GM12801 (cell line): ENCODE measurements around the gene CCM2.

ENCODE experiments used
- TF ChIP-seq, protein P1 (sequence below): IDR thresholded peaks from one replicate; pipeline ENCODE4 v1.5.1; 2011; ENCODE audit warnings: control low read depth; ENCODE audit not compliant: insufficient read length; ENCODE audit errors: extremely low read depth

The CCM2 gene

GRCh38 chr7:45037876-45038275, 37.9 kb downstream of the CCM2 start:
- TF ChIP-seq, protein P1, sequence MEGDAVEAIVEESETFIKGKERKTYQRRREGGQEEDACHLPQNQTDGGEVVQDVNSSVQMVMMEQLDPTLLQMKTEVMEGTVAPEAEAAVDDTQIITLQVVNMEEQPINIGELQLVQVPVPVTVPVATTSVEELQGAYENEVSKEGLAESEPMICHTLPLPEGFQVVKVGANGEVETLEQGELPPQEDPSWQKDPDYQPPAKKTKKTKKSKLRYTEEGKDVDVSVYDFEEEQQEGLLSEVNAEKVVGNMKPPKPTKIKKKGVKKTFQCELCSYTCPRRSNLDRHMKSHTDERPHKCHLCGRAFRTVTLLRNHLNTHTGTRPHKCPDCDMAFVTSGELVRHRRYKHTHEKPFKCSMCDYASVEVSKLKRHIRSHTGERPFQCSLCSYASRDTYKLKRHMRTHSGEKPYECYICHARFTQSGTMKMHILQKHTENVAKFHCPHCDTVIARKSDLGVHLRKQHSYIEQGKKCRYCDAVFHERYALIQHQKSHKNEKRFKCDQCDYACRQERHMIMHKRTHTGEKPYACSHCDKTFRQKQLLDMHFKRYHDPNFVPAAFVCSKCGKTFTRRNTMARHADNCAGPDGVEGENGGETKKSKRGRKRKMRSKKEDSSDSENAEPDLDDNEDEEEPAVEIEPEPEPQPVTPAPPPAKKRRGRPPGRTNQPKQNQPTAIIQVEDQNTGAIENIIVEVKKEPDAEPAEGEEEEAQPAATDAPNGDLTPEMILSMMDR: no peak

DNA sequence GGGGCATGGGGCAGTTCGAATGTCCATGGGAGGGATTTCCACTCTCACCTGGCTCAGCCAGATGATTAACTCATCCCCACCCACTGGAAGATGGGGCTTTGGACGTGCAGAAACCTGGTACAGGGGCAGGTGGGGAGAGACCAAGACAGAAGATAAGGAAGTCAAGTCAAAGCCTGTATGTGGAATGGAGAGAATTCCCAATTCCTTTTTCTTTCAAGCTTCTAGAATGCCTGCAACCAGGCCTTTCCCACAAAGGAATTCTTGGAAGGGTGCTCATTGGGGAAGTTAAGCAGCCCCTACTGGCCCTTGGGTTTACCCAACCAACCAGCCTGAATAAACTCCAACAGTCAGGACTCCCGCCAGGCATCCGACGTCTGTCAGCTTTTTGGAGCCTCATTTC, 39.1 kb downstream of the CCM2 start:
- TF ChIP-seq, protein P1: no peak

DNA sequence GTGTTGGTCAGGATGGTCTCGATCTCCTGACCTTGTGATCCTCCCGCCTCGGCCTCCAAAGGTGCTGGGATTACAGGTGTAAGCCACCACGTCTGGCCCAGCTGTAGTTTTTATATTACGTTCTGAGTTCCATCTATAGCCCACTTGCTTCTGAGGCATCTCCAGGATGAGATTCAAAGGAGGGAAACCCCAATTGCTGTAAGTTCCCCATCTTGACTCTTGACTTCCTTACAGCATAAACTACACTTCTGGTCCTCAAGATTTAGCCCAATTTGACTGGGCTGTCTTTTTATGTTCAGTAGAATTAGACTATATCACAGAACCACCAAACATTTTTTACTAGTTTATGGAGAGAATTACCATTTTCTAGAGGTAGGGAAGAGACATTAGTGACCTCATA, 44.3 kb downstream of the CCM2 start:
- TF ChIP-seq, protein P1: no peak

- TF ChIP-seq, protein P1: no peak
Observed at GRCh38 chr7:45048748-45049147, 48.7 kb downstream of the CCM2 start.

- TF ChIP-seq, protein P1: no peak
Observed at GRCh38 chr7:45050198-45050597, 50.2 kb downstream of the CCM2 start.

- TF ChIP-seq, protein P1: no peak
Observed at GRCh38 chr7:45052011-45052410, 52.0 kb downstream of the CCM2 start.

DNA sequence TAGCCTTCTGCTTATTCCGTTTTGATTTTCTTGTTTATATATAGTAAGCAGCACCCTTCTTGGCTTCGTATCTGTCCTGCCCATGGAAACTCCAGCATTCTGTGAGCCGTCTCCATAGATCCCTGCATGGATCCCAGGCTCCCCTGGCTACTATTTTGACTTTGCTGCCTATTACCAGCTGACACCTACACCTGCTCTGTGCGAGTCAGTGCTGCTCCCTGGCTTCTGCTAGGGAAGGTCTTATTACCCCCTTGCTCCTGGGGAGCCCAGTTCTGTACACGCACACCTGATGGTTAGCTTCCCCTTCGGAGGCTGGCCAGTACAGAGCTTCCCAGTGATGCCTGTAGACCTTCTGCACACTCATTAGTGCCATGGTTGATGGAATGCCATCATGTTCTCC, 53.4 kb downstream of the CCM2 start:
- TF ChIP-seq, protein P1: no peak

DNA sequence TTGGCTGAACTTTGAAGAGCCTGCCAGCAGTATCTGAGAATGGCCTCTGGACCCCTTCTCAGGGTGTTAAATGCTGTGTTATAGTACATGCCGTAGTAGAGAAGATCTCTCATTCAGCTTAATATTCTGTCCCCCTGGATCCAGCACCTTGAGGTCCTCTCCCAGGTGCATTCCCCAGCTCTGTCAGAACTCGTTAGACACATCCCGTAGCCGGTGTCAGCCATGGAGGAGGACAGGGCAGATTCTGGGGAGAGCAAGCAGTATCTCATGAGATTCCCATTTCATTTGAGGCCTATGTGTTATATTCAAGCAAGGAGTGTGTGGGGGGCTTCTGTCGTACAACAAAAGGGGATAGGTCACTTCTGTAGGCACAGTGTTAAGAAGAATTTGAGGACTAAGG, 53.9 kb downstream of the CCM2 start:
- TF ChIP-seq, protein P1: no peak
